GM21529 (cell line): Measurements from ENCODE around the gene SLC1A2.

Source experiments
- ATAC-seq: cut with Tn5 transposase; IDR thresholded peaks from one replicate; pipeline ENCODE4 v1.9.1; 2021; ENCODE audit not compliant: unreplicated experiment

SLC1A2 gene

DNA sequence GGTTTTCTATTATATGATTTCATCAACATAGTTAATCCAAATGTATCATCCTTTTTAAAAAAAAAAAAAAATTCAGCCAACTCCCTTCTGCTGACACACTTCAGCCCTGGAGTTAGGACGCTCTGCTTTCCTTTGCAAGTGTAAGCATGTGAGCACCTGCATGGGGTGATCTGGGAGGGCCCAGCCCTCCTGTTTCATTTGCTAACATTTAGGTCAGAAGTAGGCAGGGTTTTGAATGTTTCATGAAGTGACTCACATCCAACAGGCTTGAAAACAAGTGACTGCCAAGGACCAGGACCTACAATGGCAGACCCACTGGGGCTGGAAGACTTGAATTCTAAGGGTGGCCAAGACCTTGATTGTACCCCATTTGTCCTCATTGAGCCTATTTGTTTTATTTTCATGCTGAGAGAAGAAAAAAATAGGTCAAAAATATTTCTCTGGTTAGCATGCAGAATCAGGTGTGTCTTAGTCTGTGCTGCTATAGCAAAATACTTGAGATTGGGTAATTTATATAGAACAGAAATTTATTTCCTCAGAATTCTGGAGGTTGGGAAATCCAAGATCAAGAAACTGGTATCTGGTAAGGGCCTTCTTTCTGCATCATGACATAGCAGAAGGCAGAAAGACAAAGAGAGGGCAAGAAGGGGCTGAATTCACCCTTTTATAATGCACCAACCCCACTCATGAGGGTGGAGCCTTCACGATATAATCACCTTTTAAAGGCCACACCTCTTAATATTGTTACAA is 142.8 kb downstream of the SLC1A2 start:
- no peak for ATAC-seq

DNA sequence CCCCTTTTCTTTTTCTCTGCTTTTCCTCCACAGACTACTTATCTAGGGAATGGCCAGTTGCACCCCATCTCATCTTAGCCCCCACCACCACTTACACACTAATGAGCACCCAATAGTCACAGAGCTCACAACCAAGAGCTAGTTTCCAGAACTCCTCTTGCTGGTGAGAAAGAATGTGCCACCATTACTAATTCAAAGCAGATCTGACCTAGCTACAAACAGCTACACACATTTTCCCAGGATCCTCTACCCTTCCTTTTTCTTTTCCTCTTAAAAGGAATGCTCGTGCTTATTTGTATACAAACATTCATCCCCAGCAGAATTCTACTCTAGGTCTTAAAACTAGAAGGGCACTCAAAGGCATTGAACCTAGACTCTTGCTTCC is 143.6 kb downstream of the SLC1A2 start:
- ATAC-seq = no peak

DNA sequence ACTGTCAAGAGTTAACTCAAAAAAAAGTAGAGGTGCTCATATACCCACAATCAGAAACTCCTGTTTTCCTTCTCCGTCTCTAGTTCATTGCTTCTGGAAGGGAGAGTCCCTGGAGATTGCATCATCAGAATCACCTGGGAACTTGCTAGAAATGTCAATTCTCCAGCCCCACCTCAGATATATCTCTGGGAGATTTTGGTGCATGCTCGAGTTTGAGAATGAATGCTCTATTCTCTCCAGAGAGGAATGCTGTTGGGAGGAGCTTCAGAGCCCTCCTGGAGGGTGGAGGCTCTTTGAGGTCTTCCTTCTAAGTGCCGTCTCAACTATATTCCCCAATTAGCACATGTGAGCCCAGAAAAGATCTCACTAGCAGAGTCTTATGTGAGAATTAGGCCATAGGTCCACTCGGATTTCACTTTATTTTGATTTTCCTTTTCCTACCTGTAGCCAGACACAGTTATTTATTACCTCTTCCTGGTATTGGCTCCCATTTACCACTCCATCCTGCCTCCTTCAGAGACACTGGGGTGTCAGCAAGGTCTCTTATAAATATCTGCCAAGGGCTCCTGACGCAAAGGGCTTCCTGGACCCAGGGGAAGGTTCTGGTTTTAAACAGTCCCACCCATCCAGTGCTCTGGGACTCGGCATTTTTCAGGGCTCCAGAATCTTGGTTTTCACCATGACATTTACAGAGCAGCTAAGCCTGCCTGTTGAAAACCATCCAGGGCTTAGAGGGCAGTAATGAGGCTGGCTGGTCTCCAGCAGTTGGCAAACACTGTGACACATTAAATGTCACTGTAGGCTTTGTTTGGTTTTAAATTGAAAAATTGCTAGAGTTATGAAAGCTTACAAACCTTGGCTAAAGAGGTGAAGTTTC is 144.2 kb downstream of the SLC1A2 start:
- no peak for ATAC-seq

DNA sequence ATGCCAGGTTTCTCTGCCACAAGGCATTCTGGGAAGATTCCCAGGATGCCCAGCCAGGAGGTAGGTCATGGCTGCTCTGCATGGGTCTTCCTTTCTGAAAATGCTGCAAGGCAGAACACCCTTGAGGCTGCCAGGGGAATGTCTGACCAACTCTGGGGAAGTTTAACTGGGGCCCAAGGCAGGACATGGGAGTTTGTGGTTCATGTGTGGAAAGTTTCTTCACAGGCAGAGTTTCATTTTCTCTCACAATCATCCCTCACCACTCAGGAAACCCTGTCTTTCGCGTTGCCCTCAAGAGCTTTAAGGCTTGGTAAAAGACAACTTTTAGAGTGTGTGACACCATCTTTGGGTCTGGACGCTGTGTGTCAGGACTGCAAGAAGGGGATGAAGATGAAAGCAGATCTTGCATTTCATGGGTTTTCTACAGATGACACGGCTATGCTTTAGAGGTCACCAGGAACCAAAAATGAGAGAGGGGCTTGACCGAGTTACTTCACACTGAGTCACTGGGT is 146.9 kb downstream of the SLC1A2 start:
- peak; percentile 90 for ATAC-seq

DNA sequence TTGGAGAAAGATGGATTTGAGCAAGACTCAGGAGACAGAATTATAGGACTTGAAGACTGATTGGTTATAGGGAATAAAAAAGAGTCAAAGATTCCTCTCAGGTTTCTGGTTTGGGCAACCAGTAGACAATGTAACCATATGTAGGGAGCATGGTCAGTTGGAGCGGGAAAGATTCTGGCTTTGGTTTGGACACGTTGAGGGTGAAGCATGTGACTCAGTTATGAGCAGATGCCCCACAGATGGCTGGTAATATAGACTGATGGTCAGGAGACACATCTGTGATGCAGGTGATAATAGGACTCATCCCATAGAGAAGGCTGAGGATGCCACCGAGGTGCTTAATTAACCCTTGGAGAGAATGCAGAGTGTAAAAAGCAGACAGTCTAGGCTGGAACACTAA is 148.3 kb downstream of the SLC1A2 start:
- no peak for ATAC-seq

DNA sequence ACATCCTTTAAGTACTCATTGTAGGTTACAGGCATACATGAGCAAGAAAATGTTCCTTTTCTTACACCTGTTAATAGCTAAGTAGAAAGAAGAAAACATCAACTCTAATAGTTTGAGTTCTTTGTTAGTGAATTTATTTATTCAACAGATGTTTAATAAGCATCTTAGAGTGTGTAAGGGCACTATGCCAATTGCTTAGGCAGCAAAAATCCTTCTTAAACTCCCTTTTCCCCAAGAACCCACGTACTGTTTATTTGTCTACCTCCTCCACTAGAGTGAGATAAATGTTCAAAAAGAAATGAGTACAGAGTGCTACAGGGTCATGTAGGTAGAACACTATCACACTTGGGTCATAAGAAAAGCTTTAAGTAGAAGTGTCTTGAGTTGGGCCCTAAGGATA is 149.0 kb downstream of the SLC1A2 start:
- ATAC-seq = no peak

DNA sequence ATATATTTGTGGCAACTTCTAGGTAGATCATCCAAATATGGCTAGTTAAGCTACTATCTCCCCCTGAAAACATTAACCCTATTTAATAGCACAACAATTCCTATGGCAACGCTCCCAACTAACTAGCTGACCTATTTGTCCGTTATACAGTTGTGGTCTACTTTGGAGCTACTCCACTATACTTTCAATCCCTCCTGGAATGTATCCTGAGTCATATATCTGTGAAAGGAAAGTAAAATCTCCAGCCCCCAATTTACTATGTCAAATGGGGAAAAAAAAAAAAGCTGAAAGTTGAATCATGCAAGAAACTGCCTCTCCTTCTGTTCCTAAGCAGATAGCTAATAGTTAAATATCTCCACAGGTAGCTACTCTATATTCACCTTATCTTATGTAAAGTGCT is 151.9 kb downstream of the SLC1A2 start:
- ATAC-seq = no peak

DNA sequence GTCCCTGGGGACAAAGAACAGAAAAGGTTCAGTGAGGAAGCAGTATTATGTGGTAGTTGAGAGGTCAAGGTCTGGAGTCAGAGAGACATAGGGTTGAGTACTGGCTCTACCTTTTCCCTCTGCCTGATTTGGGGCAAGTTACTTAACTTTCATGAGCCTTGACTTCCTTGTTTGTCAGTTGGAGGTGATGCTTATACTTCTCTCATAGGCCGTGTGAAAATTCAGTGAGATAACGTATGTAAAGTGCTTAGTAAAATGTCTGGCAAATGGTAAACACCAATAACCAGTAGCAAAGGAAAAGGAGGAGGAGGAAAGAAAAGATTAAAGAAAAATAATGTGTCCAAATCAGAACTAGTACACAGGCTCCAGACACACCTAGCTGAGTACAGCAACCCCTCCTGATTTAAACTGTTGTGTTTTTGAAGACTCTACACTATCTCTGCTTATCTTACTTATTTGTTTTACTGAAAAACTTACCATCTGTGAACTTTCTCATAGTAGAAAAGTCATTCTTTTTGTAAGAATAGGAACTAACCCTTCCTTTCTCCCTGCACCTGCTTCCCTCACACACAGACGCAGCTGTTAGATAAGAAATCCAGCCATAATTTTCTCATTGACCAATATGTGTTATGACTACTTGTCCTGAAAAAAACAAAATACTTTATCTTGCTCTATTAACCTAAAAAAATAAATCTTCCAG is 153.5 kb downstream of the SLC1A2 start:
- ATAC-seq = no peak

DNA sequence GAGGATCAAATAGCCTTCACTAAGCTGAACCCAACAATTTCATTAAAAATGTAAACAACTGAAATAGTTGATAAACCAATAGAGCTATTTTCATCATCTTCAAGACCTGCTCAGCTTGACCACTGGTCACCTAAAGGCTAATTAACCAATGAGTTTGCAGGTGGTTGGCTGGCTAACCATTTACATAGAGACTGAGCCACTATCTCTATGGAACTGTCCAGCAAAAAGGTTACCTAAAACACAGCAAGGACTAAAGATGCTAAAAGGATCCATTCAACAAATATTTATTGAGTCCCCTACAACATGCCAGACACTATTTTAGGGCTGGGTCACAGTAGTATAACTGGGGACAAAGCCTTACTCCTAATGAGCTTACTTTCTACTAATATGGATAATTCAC is 156.6 kb downstream of the SLC1A2 start:
- no peak for ATAC-seq

DNA sequence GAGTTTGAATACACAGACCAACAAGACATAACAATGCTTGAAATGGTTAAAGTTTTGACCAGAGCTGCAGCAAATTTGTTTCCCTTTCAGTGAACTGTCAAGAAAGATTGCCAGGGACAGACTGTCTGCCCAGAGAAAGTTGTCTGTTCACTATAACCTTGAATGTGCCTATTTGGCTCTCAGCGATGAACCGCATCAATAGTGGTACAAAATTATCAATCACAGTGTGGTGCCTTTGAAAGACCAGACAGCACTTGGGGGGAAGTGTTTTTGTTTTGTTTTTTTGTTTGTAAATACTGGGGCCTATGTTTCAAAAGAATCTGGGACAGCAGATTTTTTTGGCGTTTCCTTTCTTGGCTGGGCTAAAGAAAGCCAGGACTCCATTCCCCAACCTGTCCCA is 157.3 kb downstream of the SLC1A2 start:
- no peak for ATAC-seq

DNA sequence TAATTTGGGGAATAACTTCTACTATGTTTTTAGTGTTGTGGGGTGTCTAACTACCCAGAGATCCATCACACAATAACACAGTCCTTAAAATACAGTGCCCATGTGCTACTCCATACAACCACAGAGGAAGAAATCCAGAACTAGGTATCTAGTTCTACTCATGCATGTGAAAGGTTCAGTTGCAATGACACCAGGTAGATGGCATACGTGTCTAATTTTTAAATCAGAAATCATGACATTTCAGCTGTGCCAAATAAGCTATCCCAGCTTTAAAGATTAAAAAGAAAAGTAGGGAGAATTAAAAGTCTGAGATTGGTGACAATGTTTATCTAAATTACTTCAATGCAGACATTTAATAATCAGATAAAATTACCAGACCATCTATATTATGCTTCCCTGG is 158.2 kb downstream of the SLC1A2 start:
- ATAC-seq = no peak

DNA sequence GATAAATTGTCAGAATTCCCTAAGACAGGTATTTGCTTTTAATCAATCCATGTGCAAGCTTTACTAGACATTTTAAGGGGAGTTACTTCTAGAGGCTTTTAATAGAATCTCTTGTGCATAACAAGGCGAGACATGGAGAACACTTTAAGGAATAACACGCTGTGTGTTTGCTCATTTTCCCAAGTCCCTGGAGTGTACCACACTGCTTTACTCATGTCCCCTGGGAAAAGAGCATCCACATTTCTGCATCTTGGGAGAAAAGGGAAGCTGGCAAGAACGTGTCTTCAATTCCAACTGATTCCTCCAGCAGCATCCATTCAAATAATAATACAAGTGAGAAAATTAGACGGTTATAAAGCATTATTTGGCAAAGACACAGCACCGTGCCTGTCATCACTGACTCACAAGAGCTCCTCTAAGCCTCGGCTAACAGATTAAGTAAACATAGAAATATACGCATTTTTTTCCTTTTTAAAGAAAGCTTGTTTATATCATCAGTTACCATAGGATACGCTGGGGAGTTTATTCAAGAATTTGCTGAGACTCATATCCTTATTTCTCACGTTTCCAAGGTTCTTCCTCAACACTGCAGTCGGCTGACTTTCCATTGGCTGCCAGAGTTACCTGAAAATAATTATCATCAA is 158.9 kb downstream of the SLC1A2 start:
- no peak for ATAC-seq

DNA sequence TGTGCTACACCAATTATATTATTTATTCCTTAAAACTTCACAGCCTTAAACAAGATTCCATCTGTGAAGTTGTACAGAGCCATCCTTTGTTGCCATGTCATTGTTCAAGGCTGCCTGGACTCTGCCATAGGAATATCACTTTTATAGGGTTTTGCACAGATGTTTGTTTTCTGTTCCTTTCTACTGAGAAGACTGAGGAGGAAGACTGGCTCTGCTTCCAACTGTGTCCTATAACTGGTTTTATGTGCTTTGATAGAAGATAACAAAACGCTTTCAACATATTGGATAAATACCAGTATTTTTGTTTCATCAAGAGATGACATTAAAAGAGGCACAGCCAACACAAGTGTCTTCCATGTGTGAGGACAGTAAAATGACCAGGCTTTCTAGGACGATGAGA is 159.8 kb downstream of the SLC1A2 start:
- ATAC-seq = no peak

DNA sequence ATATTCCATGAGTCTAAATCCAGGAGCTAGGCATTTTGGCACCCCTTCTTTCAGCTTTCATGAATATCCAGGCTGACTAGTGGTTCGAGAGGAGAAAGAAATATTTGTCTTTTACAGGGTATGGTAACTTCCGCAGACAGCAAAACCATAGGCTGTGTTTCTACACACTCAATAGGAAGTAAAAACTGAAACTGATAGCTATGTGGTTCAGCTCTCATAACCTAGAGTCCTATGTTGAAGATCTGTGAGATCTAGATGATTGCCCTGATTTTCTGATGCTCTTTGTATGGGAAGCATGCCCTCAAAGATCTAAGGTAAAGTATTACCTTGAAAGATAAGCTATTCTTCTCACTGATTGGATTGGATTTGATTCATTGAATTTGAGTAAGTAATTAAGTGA is 162.1 kb downstream of the SLC1A2 start:
- ATAC-seq = peak; percentile 100

DNA sequence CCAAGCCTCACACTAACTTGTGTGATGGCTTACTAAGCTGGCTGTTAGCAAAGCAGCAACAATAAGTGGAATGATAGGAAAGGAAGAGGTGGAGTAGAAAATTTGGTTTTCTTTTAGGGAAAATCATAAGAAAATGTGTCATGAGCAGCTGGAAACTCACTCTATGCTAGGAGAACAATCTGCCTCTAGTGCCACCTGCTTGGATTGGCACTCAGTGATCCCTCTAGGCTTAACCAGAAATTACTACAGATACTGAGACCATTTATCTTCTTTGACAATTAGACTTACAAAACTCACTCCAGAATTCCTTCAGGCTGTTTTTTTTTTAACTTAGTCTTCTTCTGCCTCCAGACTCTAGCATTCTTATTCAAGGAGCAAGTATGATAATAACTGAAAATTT is 163.1 kb downstream of the SLC1A2 start:
- ATAC-seq = no peak

DNA sequence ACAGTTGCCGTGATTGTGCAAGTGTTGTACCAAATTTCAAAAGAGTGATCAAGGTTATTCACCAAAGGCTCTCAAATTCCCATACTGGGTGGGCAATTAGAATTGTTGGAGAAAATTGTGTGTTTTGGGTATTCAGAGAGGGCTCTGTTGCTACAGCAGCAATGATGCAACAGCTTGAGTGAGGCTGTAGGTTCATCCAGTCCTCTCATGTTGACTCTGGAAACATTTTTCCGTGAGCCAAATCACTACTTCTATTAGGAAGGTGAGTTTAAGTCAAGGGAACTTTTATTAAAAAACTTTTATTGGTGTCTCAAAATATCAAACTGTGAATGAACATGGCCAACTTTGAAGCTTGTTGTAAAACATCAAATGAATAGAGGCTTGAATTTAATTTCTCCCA is 163.8 kb downstream of the SLC1A2 start:
- no peak for ATAC-seq

DNA sequence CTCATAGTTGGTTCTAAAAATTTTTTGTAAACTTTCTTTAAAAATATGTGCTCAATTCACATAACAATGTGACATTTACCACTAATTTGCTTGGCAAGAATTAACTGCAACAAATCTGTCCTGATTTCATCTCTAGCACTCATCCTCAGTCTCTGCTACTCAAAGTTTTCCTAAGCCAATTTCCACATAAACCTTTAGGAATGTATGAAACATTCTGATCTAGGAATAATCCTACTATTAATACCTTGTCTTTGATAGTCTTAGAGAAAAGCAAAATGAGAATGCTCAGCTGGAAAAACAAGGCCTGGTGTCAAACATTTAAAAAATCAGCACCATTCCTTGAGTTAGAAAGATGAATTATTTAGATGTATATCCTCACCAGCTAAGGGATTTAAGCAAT is 166.1 kb downstream of the SLC1A2 start:
- no peak for ATAC-seq

DNA sequence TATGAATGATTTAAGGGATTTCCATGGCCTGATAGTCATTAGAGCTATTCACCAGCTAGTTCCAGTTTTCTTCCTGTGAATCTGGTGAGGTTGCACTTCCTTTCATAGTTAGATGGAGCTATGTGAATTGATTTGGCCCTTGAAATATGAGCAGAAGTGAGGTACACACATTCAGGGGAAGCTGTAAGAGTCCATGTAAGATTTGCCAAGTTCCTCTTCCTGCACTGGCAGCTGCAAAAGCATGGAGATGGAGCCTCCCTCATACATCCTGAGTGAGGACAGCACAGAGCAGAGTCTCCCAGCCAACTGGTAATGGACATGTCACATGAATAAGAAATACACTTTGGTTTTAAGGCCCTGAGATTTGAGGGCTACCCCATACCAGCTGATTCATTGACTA is 168.7 kb downstream of the SLC1A2 start:
- no peak for ATAC-seq

DNA sequence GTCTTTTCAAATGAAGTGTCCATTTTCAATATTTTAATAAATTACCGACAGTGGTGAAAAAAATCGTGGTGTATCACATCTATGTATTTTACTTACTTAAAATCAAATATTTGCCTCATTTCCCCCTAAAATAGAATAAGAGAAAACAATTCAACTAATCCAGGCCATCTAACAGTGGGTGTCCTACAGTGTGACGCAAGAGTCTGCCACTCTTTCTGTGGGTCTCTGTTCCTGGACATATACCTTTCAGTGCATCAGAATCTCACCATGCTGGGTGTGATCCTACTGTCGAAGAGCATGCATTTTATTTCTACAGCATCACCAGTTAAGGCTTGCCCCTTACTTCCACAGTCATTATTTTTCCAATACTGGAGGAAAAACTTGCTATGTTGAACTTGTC is 169.2 kb downstream of the SLC1A2 start:
- no peak for ATAC-seq

DNA sequence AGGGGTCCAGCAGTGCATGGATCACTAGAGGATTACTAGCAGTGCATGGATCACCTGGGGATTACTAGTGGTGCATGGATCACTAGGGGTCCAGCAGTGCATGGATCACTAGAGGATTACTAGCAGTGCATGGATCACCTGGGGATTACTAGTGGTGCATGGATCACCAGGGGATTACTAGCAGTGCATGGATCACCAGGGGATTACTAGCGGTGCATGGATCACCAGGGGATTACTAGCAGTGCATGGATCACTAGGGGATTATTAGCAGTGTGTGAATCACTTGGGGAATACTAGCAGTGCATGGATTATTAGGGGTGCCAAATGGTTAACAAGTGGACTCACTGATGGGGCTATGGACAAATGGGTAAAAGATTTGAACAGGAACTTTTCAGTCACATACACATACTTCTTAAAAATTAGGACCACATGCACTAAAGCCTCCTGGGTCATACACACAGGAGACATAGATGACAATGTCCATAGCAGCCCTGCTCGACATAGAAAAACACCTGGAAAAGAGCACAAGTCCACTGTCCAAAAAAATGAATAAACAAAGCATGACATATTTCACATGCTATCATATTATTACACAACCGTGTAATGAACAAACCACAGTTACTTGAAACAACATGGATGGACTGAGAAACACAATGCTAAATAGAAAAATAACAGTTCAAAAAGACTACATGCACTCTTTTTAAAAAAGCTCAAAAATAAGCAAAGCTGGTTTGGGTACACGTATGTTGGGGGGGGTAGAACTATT is 170.6 kb downstream of the SLC1A2 start:
- no peak for ATAC-seq
